GM19395 (cell line): ENCODE data around the gene SLIT3.

Experiments
- ATAC-seq: cut with Tn5 transposase; IDR thresholded peaks from one replicate; pipeline ENCODE4 v1.9.1; 2021; ENCODE audit warnings: mild to moderate bottlenecking, moderate library complexity; ENCODE audit not compliant: unreplicated experiment

SLIT3 gene

DNA sequence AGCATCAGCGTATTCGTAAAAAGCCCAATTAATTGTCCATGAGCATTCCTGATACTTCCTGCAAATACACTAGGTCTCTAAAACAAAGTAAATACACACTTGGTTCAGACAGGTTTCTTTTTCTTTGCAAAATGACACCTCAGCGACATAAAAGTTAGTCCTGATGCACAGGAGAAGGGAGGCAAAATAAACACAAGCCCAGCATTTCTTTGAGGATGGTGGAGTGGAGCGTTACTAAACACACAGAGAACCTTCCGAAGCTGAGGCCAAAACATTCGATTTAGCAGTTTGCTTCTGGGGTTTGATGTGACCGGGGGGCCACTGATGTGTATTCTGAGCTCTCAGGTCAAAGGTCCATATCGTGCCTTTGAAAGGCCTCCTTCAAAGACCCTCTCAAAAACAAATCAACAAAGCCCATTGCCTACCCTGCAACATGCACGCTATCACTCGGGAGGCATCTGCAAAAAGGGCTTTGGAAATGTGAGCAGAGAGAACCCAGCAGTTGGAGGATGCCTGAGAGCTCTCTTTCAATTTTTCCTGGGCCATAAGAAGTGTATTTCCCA is 453.3 kb downstream of the SLIT3 start:
- ATAC-seq: no peak

DNA sequence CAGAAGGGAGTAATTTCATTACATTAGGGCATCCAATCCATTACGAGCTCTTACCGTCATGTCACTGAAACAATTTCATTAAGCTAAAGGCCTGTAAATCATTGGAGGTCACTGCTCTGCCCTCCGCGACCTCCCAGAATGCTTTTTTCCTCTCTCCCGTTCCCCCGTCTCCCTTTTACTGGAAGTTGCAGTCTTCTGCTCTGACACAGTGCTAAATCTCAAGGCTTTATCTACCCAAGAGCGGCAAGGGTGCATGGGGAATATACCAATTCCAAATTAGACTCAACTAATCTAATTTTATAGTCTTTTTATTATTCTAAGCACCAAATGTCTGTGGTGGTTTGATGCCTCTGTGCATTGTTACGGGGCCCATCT is 456.0 kb downstream of the SLIT3 start:
- ATAC-seq: no peak

DNA sequence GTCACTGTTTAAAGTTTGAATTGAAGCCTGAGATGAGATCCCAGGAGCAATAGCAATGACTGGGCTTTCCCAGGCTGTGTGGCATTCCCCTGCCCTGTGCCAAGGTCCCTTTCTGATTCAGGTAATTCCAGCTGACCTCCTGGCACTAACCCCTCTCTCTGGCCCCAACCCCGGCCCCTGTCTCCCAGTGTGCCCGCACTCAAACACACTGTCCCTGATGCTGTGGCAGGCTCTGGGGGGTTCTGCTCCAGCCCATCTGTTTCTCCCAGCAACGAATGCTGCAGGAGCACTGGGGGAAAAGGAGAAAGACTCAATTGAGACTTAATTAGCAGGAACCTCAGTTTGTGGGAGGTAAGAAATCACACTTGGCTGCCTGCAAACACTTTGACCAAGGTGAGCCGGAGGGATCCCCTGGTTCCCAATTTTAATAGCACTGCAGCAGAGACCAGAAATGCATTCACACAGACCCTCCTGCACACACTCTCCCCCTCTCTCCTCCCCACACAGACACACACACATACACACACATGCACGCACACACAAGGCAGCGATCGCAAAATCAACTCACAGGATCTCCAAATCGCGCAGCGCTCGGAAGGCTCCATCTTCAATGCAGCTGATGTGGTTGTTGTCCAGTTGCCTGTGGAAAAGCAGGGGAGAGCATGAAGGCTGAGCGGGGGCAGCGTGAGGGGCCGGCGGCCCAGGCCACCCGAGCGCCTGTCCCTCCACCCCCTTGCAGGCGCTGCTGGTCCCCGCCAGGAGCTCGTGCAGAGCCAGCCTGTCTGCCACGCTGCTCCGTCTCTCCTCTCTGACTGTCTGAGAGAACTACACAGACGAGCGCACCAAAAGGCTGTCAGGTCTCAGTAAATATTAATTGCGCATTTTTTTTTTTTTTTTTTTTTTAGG is 456.7 kb downstream of the SLIT3 start:
- no peak for ATAC-seq

DNA sequence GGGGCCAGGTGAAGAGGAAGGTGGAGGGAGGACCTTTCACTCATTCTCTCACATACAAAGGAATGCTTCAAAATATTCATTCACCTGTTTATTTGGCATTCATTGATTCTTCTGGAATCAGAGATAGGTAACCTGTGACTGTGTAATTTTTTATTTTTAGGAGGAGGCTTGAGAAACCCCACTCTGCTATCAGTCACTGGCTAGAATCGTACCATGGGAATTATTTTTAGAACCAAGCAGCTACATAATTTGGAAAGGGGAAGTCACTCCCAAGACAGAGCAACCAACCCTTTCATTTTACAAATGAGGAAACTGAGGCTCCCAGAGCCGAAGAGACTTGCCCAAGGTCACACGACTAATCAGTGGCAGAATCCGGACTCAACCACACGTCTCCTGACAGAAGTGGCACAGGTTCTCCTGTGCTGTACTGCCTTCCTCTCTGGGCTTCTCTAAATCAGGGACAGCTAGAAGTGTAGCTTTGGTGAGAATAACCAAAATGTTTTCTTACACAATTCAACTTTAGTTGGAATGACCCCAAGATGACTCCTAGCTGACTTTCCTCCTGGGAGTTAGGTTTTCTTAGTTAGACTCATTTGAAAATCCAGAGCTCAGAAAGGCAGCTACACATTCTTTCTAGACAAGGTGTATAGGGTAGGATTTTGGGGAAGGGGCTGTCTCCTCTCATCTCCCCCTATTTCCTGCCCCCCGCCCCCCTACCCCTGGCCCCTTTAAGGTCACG is 457.5 kb downstream of the SLIT3 start:
- no peak for ATAC-seq

DNA sequence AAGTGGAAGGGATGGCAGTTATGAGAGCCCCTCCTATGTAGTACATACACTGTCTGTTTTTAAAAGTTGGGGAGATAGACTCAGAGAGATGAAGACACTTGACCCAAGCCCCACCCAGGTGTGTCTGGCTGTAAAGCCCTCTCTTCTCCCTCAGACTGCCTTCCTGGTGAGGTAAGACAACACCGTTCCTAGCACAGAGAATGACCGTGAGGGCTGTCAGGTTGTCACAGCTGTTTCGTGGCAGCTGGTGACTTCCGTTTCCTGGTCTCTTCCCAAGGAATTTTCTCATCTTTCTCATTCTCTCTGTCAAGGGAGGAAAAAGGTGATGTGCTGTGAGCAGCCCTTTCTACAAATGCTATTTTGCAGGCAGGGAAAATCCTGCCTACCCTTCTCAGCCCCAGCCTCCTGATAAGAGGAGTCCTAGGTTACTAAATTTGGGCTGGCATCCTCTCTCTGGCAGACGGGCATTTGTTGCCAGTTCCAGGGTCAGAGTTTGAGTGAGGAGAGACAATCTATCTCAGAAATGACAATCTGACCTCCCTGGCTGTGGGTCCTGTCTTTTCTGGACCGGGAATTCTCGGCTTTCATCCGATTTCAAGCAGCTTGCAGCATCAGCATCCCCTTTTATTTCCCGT is 458.3 kb downstream of the SLIT3 start:
- no peak for ATAC-seq

DNA sequence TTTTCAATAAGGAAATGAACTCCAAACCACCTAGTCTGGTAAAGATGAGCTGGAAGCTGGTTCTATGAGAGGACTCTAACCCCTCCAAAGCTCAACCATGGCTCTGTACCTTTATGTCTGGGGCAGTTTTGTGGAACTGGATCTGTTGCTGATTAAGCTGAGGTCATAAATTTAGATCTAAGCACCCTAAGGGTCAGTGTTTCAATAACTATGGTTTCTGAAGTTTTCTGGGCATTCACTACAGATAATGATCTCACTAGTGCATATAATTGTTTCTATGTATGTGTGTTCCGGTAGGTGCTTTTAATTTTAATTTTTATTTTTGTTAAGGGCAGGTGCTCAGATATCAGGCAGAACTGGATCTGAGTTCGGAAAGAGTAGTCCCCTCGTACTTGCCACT is 463.1 kb downstream of the SLIT3 start:
- ATAC-seq: no peak

DNA sequence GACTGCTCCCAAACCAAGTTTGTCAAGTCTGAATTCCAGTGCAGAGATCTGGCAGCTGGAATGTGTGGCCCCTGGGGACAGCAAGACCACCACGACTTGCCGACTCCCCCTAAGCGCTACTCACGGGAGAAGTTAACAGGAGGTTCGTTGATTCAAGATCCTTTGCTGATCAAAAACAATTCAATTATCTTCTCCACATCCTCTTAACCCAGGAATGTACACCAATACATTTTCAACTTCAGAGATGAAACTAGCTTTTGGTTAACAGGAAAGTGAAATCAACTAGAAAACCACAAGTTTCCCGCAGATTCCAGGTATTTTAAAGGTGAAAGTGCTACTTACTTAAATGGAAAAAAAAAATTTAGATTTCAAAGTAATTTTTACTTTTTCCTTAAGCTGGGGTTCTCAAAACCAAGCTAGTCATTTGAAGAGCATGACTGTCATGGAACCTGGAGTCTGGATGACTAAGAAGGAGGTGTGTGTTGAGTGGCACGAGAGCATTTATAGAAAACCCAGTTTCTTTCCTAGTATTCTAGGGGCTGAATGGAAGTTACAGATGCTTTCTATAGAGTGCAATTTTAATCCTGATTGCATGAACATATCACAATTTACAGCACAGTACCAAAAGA is 464.2 kb downstream of the SLIT3 start:
- no peak for ATAC-seq

DNA sequence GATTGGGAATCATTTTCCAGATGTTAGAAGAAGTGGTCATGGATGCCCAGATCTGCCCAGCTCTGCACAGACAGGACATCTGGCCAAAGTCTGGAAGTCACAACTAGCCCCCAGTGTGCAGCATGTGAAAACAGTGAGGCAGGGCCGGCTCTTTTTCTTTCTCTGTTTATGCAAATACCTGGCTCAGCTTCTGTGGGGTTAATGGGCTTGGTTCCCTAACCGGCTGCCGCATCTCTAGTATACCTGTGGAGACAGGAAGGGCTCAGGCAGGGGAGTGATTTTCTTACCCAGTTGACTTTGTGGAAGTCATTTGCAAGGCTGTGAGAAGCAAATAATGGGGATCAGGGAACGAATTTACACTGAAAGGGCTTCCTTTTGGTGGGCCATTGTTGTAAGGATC is 467.0 kb downstream of the SLIT3 start:
- no peak for ATAC-seq

DNA sequence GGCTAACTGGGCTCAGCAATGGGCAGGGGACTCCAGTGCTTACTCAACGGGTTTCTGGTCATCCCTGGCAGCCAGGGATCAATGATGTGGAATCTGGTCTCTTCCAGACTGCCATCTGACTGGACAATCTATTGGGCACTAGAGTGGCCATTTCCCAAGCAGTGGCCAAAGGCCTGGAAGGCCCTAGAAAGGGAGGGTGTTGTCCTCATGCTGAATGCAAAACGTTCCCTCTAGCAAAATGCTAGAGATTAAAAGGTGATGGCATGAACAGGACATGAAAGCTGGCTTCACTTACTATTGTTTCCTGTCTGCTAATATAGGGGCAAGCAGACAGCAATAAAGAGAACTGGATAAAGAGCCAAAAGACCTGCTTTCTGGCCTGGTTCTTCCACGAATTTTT is 467.6 kb downstream of the SLIT3 start:
- no peak for ATAC-seq

DNA sequence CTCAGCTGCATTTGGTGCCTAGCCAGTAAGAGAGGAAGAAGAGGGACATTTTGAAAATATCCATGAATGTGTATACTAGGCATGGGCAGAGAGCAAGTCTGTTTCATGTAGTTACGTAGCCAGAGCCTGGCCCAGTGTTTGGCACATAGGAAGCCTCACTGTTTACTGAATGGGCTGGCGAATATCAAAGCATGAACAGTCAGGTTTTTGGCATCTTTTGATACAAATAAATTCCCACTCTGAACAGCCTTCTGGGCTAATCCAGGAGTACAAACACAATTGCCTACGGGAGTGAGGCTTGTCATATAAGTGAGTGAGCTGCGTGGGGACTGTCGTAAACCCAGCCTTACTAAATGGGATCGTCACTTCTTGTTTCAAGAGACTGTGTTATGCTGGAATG is 468.6 kb downstream of the SLIT3 start:
- ATAC-seq: no peak

DNA sequence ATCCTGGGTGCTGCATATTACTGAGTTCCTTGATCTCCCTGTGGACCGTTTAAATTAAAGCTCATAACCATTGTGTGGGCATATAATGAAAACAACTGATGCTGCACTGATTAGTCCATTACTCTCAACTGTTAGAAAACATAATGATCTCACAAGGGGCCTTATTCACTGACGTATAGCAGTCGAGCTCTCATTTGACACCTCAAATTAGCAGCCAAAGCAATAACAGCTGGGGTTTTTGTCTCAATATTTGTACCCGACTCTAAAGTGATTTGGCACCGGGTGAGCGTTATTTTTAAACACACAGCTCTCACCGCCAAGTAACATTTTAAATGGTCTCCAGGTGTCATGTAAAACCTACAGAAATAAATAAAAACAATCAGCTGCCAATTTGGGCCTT is 469.6 kb downstream of the SLIT3 start:
- ATAC-seq: no peak

DNA sequence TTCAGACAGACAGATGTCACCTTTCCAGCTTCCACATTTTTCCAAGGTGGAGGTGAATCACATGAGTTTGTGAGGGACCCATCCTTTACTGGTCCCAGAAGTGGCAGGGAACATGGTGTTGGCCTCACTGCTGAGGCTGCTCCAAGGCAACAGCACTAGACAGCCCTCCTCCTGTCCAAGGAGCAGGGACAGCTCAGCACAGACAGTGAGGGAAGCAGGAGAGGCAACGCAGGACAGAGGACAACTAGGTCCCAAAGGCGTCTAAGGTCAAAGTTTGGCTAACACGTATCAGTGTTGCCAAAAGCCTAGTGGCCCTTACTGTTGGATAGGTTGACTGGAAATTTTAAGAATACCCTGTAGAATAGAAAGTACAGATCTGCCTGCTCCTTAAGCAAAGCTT is 470.1 kb downstream of the SLIT3 start:
- no peak for ATAC-seq

DNA sequence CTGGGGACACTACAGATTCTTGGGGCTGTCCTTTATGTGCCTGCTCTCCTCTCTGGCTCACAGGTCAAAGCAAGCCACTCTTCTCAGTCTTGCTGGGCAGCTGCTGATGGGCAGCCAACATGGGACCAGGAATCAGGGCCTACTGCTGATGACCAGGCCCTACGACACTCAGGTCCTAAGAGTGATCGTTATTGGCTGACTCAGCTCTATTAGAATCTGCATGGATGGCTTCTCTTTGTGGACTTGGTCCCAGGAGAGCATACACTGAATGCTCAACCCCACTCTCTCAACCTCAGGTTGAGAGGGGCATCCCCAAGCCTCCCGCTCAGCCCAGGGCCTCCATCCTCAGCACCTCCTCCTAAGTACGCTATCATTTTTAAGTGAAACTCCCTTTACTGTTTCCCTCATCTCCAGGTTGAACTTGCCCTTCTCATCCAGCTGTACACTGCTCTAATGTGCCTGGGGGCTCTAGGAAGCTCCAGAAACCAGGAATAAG is 471.0 kb downstream of the SLIT3 start:
- no peak for ATAC-seq

DNA sequence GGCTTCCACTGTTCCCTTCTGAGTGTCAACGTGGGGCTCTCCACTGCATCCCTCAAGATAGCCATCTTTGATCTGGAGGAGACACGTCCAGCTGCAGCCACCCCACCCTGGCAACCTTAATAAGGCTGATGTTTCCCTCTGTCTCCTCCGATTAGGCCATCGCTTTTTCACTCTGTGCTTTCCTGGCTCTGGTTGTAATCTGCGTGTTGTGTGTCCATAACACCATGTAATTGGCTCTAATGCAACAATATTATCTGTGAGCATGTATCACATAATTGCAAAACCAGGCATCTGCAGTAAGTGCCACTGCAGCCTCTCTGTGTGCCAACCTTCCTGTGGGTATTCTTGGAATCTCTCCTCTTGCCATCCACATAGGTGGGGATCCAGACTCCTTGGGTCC is 471.9 kb downstream of the SLIT3 start:
- no peak for ATAC-seq

DNA sequence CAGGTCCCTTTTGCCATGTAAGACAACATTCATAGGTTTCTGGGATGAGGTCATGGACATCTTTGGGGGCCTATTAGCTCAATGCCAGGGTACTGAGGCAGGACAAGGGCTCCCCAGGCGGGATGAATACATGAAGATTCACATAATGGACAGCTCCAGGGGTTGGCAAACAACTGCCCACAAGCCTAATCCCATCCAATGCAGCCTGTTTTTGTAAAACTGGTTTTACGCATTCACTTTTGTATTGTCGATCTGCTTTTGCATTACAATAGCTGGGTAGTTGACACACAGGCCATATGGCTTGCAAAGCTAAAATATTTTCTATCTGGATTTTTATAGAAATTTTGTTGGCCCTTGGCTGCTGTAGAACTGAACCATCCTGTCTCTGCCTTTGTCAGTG is 473.3 kb downstream of the SLIT3 start:
- ATAC-seq: no peak

DNA sequence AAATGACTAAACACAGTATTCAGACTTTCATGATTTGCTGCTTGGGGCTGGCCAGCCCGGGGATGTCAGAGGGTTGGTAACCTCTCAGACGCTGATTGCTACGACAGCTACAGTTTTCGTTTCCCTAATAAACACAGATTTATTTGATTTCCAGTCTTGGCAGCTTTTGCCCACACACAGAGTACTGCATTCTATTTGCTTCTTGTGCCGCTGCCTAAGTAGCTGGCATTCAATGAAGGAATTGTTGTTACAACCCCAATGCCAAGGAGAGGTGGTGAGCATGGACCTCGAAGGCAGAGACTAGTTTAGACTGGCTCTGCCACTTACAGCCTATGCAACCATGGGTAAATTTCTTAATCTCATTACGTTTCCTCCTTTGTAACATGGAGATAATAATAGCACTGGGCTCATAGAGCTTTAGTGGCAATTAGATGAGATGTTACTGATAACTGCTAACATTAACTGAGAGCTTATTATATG is 474.7 kb downstream of the SLIT3 start:
- no peak for ATAC-seq

DNA sequence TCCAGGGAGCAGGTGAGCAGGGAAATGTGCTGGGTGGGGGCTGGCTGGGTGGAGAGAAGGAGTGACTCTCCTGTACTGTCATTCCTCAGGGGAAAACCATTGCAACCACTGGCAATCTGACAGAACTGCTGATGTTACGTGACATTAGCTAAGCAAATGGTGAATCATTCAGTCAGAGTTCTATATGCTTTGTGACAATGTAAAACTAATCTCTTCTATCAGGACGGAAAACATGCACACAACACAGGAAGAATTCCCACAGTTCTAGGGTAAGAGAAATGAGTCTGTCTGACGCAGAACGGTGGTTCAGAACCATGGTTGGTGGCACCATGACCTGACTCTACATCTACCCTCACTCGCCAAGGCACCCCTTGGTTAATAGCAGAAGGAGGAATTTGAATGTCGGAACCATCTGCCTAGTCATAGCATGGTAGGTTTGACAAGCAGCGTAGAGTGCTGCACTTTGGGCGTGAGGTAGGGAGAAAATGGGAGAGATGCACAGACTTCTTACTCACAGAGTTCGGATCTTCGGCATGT is 478.1 kb downstream of the SLIT3 start:
- no peak for ATAC-seq

DNA sequence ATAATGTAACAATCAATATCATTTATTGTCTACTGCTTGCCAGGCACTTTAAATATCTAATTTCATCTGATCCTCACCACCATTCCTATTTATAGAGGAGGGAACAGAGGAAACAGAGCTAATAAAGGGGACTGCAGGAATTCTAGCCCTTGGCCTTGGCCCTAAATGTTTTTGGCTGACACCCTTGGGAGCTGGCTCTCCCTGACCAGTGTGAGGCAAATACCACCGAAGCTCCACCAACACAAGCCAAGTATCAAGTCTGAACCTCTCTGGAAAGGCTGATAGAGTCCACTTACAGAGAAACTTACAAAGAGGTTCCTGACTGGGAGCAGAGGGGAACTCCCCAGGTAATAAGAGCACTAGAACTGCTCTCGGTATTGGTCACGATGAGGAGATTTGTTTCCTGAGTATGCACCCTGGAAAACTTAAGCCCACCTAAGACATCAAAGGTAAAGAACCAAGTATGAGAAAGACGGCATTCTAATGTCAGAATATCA is 478.6 kb downstream of the SLIT3 start:
- ATAC-seq: no peak

DNA sequence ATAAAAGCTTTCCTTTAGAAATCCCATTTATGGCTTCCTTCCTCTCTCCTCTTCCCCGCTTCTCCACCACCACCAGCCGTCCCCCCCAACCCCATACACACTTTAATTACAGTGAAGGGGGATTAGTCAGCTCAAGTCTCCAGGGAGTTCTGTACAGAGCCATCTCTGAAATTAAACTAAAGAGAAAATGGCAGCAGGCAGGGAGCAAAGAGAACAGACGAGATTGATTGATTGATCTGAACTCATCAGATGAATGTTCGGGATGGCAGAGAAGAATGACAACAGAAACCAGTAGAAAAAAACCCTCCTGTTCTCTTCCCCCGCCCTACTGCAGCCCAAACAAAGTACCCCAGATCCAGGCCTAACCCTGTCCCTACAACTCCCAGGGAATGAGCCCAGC is 480.1 kb downstream of the SLIT3 start:
- no peak for ATAC-seq

DNA sequence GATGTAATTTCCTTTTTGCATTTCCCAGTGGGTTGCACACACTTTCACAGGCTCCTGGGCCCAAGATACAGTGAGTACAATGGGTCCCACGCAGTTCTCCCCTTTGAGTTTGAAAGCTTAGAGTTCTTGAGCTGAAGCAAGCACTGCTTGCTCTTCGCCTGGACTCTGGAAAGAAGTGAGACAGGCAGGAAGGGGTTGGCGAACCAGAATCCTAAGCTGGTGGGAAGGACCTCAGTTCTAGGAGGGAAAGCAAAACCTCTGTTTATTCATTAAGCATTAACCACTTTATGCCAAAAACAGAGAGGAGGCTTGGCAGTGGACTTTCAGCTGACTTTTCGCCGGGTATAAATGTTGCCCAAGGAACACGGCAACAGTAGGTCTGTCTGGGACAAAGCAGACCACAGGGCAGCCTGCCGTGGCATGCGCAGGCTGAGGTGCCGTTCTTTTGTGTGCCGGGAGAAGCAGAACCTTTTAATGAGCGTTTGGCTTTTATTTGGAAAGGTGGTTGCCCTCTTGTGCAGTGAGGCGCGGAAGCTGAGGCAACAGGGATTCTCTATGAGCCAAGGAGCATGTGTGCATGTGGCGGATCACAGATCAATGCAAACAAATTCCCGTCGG is 481.8 kb downstream of the SLIT3 start:
- no peak for ATAC-seq
